OCI-LY1 (cell line): ENCODE results near the gene CEP164.

Experiments
- H2AFZ ChIP-seq: fragments of 200-600 bp; sonication (generic), shearing (Covaris generic); 2 replicates; pipeline ENCODE4 v1.6.0; 2014; ENCODE audit warnings: antibody characterized with exemption, mild to moderate bottlenecking, low read length
- H3F3A ChIP-seq: fragments of 200-600 bp; sonication (generic), shearing (Covaris generic); 2 replicates; pipeline ENCODE4 v1.6.0; 2014; ENCODE audit warnings: mild to moderate bottlenecking, antibody characterized with exemption, low read length, moderate library complexity; ENCODE audit not compliant: insufficient read depth
- H3K27ac ChIP-seq: fragments of 200-600 bp; sonication (generic); 2 replicates; pipeline ENCODE4 v1.5.1; 2014; ENCODE audit warnings: low read length, mixed run types, mild to moderate bottlenecking, low read depth; ENCODE audit not compliant: poor library complexity, severe bottlenecking
- H3K27me3 ChIP-seq: fragments of 200-600 bp; sonication (generic); 2 replicates; pipeline ENCODE4 v1.6.0; 2014; ENCODE audit warnings: antibody characterized with exemption, mild to moderate bottlenecking, low read length, moderate library complexity; ENCODE audit not compliant: insufficient read depth
- H3K36me3 ChIP-seq: fragments of 200-600 bp; sonication (generic); 2 replicates; pipeline ENCODE4 v1.6.1; 2014; ENCODE audit warnings: mild to moderate bottlenecking, antibody characterized with exemption, low read length, moderate library complexity, mixed read lengths; ENCODE audit not compliant: insufficient read depth
- H3K4me1 ChIP-seq: fragments of 200-600 bp; sonication (generic); 2 replicates; pipeline ENCODE4 v1.5.1; 2014; ENCODE audit warnings: mild to moderate bottlenecking, low read length, moderate library complexity; ENCODE audit not compliant: insufficient read depth, severe bottlenecking
- H3K4me2 ChIP-seq: fragments of 200-600 bp; sonication (generic), shearing (Covaris generic); 2 replicates; pipeline ENCODE4 v1.6.1; 2014; ENCODE audit warnings: low read length
- H3K4me3 ChIP-seq: fragments of 200-600 bp; sonication (generic); 2 replicates; pipeline ENCODE4 v1.5.1; 2014; ENCODE audit warnings: low read length, low read depth, mild to moderate bottlenecking, mixed read lengths; ENCODE audit not compliant: poor library complexity, severe bottlenecking
- H3K79me2 ChIP-seq: fragments of 200-600 bp; shearing (Covaris generic); 2 replicates; pipeline ENCODE4 v1.6.1; 2016; ENCODE audit warnings: mixed run types, low read length, mixed read lengths; ENCODE audit not compliant: insufficient read depth
- H3K9ac ChIP-seq: fragments of 200-600 bp; sonication (generic), shearing (Covaris generic); 2 replicates; pipeline ENCODE4 v1.6.1; 2014; ENCODE audit warnings: mild to moderate bottlenecking, low read length, mixed read lengths
- H3K9me2 ChIP-seq: fragments of 200-600 bp; sonication (generic), shearing (Covaris generic); 2 replicates; pipeline ENCODE4 v1.6.1; 2014; ENCODE audit warnings: low read depth, mild to moderate bottlenecking, low read length, mixed read lengths
- H3K9me3 ChIP-seq: fragments of 200-600 bp; shearing (Covaris generic); 2 replicates; pipeline ENCODE4 v1.6.1; 2014; ENCODE audit warnings: low read length, mixed read lengths
- H4K20me1 ChIP-seq: fragments of 200-600 bp; sonication (generic), shearing (Covaris generic); 2 replicates; pipeline ENCODE4 v1.6.0; 2016; ENCODE audit warnings: mild to moderate bottlenecking, low read length; ENCODE audit not compliant: insufficient read depth
- EZH2 ChIP-seq: fragments of 200-600 bp; sonication (generic), shearing (Covaris generic); IDR thresholded peaks from 2 replicates; pipeline ENCODE4 v1.8.0; 2017; ENCODE audit warnings: borderline replicate concordance, mixed run types, mild to moderate bottlenecking, antibody characterized with exemption, low read length, moderate library complexity, mixed read lengths
- TF ChIP-seq, protein P1 (sequence below): fragments of 200-600 bp; sonication (generic), shearing (Covaris generic); IDR thresholded peaks from 2 replicates; pipeline ENCODE4 v1.5.1; 2017; ENCODE audit warnings: mild to moderate bottlenecking, antibody characterized with exemption, low read length, moderate library complexity, mixed read lengths

CEP164 gene

DNA sequence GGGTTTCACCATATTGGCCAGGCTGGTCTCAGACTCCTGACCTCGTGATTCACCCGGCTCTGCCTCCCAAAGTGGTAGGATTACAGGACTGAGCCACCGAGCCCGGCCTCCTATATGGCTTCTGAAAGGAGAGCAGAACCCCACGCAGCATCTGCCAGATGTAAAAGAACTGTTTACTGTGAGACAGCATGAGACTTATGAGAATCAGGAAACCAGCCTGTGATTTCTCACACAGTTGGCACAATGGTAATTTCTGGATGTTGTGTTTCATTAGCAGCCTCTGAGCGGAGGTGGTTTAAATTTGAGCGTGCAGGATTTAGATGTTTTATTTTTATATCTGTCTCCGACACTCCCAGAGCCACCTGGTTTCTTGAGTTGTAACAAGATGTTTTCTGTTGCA lies 33.8 kb downstream of the CEP164 start:
- Histone ChIP-seq H3K9me3 (no peaks in the 10 kb centered on the region), H3K9me2 (no peaks in the 10 kb centered on the region), H2AFZ (no peak overlapping the region), H3K4me3 (no peak overlapping the region), H3K4me1 (no peaks in the 10 kb centered on the region), H3F3A (no peaks in the 10 kb centered on the region), H3K9ac (no peak overlapping the region), H3K36me3 (peaks cover 16% of the 10 kb centered on the region), H4K20me1 (no peaks in the 10 kb centered on the region), H3K79me2 (no peaks in the 10 kb centered on the region), H3K27me3 (no peaks in the 10 kb centered on the region), H3K4me2 (no peak overlapping the region), H3K27ac (no peak overlapping the region)
- TF ChIP-seq EZH2 = no peak
- TF ChIP-seq, protein P1, sequence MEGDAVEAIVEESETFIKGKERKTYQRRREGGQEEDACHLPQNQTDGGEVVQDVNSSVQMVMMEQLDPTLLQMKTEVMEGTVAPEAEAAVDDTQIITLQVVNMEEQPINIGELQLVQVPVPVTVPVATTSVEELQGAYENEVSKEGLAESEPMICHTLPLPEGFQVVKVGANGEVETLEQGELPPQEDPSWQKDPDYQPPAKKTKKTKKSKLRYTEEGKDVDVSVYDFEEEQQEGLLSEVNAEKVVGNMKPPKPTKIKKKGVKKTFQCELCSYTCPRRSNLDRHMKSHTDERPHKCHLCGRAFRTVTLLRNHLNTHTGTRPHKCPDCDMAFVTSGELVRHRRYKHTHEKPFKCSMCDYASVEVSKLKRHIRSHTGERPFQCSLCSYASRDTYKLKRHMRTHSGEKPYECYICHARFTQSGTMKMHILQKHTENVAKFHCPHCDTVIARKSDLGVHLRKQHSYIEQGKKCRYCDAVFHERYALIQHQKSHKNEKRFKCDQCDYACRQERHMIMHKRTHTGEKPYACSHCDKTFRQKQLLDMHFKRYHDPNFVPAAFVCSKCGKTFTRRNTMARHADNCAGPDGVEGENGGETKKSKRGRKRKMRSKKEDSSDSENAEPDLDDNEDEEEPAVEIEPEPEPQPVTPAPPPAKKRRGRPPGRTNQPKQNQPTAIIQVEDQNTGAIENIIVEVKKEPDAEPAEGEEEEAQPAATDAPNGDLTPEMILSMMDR = no peak

DNA sequence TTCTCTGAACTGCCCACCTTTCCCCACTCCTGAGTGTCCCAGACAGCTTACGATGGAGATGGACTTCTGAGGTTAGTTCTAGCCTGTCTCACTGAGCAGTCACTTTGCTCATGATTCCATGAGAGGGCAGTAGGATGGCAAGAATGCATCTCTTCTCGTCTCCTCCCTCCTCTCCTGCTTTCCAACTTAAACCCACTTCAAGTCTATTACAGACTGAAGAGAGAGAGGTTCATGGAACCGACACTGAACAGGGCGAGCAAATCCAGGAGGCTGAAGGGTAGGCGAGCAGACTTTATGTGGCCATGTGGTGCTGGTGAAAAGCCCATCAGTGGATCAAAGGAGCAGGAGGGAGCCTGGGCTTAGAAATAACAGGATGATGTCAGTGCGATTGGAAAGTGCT lies 38.6 kb downstream of the CEP164 start:
- Histone ChIP-seq H3K4me2 (no peak overlapping the region), H3K79me2 (no peaks in the 10 kb centered on the region), H2AFZ (no peak overlapping the region), H3K9me3 (no peaks in the 10 kb centered on the region), H3K27me3 (no peaks in the 10 kb centered on the region), H3K27ac (no peak overlapping the region), H4K20me1 (no peaks in the 10 kb centered on the region), H3K9me2 (no peaks in the 10 kb centered on the region), H3K4me3 (no peak overlapping the region), H3K4me1 (no peaks in the 10 kb centered on the region), H3K9ac (no peak overlapping the region), H3K36me3 (peaks cover 16% of the 10 kb centered on the region), H3F3A (no peaks in the 10 kb centered on the region)
- no peak for TF ChIP-seq EZH2
- TF ChIP-seq, protein P1 = no peak

DNA sequence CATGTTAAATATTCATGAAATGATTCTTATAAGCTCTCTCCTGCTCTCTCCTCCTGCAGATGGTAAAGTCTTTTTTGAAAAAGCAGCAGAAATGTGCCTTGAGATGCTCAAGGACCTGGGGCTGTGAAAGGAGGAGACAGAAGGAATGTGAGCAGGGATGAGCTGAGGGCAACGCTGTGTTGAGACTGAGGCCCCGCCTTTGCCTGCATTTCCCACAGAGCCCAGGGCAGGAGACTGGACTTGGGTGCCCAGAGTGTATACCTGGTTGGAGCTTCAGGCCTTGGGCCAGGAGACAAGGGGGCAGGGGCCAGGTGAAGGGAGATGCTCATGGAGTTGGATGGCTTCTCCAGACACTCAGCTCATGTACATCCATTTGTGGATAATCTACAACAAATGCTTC lies 39.2 kb downstream of the CEP164 start:
- H3K27ac ChIP-seq = no peak overlapping the region
- no peaks in the 10 kb centered on the region for H4K20me1 ChIP-seq
- no peak overlapping the region for H3K4me3 ChIP-seq
- no peaks in the 10 kb centered on the region for H3K9me3 ChIP-seq
- H3F3A ChIP-seq = no peaks in the 10 kb centered on the region
- H3K79me2 ChIP-seq = no peaks in the 10 kb centered on the region
- H3K9ac ChIP-seq = no peak overlapping the region
- H2AFZ ChIP-seq = no peak overlapping the region
- H3K27me3 ChIP-seq = no peaks in the 10 kb centered on the region
- TF ChIP-seq, protein P1 = no peak
- TF ChIP-seq EZH2 = no peak
- peaks cover 13% of the 10 kb centered on the region for H3K36me3 ChIP-seq
- no peaks in the 10 kb centered on the region for H3K9me2 ChIP-seq
- no peaks in the 10 kb centered on the region for H3K4me1 ChIP-seq
- no peak overlapping the region for H3K4me2 ChIP-seq
